Myocyte (in vitro differentiated cells): ENCODE measurements around the gene MXRA7. TPM values are rescaled to one million over a fixed set of nuclear protein-coding genes. Genes with fewer than 3 reads are reported as not detected.

Experiments used
- DNase-seq: peaks from one replicate; pipeline ENCODE4 v3.0.0-alpha.2; 2012; ENCODE audit warnings: low read depth
- total RNA-seq: library from RNA; depleted of rRNA; stranded (reverse); fragments of >200 nt; gene quantifications from 2 replicates; pipeline ENCODE4 v1.2.3, GENCODE V29; 2014

Gene MXRA7
- total RNA-seq, 1 donor from 2014 or later: 716 TPM

- peak; percentile 72 for DNase-seq
Observed at GRCh38 chr17:76697702-76698465, 12.9 kb downstream of the MXRA7 start.

DNA sequence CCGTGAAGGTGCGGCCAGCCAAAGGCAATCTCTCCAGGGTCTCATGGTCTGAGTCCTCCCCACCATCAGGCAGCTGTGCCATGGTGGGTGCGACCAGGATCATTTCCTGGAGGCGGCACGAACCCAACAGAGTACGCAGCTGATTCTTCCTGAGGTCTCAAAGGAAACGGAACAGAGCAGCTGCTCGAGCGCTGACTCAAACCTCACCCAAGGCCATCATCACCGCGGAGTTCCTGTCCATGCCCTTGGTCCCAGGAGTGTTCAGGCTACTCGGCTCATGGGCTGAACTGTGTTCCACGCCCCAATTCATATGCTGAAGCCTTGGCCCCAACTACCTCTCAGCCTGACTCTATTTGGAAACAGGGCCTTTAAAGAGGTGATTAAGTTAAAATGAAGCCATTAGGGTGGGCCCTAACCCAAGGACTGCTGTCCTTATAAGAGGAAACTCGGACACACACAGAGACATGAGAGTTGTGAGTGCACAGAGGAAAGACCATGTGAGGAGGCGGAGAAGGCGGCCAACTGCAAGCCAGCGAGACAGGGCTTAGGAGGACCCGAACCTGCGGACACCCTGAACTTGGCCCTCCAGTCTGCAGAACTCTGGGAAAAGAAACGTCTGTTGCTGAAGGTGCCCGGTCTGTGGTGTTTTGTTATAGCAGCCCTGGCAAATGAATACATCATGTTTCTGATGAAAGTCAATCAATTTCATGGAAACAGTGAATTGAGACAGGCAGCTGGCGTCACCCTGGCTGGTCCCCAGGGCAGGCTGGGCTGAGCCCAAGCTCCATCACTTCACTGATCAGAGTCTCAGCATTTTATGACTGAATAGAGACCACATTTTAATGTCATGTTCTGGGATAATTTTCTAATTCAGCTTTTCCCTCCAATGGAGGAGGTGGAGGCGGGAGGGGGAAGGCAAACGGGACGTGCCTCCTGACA, 13.7 kb downstream of the MXRA7 start:
- peak; percentile 99 for DNase-seq

DNA sequence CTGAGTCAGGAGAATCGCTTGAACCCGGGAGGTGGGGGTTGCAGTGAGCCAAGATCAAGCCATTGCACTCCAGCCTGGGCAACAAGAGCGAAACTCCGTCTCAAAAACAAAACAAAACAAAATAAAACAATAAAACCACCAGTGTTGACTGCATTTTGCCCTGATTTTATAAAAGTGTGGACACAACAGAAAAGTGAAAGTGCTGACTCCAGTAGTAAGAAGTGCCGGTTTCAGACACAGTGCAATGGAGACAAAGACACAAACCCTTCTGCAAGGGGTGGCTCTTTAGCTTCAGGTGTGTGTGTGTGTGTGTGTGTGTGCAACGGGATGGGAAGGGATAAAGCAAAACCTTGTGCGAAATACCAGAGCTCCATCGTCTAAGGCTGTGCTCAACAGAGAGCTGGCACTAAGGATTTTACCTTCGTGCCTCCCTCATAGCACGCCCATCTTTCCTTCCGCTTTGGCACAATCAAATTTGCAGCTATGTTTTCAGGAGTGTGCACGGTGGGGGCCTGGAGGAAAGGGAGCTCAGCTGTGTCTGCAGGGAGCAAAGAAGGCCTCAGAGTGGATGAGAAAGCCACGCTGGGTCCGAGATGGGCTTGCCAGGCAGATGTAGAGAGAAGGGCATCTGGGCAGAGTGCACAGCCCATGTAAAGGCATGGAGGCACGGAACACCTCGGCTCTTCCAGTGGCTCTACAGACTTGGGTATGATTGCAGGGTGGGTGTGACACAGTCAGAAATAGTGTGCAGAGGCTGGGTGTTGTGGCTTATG, 15.5 kb downstream of the MXRA7 start:
- DNase-seq: no peak

DNA sequence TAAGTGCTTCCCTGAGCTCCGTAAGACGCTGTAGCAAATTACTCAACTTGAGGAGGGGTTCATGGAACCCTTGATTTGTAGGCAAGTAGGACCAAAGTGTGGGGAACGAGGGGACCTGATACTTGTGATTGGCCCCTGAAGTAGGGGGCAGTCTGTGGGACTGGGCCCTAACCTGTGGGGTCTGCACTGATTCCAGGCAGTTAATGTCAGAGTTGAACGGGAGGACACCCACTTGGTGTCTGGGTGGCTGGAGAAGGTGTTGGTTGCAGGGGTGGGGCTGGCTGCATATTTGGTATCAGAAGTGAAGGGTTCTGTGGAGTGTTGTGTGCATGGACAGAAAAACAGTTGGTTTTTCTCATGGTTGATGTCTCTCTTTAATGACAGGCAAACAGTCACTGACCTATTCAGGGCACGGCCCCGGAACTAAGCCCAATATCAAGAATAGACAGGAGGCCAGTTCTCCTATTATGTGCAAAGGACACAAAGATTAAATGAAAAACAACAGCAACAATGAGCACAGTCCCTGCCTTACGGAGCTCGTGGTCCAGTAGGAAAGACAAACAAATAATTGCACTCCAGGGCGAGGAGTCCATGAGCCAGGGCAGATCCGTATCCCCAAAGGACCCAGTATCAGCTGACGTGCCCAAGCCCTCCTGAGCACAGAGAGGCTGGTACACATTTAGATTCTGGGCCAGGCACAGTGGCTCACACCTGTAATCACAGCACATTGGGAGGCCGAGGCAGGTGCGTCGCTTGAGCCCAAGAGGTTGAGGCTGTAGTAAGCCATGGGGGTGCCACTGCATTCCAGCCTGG, 19.2 kb downstream of the MXRA7 start:
- no peak for DNase-seq

- DNase-seq: no peak
Observed at GRCh38 chr17:76690596-76691280, 20.0 kb downstream of the MXRA7 start.

- no peak for DNase-seq
Observed at GRCh38 chr17:76689859-76690258, 20.9 kb downstream of the MXRA7 start.

DNA sequence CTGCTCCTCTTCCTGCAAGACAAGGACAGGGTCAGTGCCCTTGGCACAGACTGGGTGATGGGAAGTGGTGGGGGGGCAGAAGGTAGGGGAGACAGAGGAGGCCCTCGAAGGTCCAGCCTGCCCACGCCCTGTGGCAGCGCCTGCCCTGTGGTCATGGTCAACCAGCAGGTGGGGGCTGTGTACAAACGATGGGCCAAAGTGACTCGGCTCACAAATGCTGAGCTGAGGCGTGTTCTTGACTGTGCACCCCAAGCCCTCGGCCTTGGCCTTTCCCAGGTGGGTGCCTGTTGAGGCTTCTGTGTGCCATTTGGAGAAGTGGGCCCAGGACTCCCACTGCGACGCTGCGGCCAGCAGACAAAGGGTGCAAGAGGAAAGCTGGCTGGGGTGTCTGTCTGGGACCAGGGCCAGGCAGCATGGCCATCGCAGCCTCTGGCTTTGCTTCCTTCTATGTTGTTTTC, 22.6 kb downstream of the MXRA7 start:
- DNase-seq: peak; percentile 85

- no peak for DNase-seq
Observed at GRCh38 chr17:76687298-76688164, 23.2 kb downstream of the MXRA7 start.

DNA sequence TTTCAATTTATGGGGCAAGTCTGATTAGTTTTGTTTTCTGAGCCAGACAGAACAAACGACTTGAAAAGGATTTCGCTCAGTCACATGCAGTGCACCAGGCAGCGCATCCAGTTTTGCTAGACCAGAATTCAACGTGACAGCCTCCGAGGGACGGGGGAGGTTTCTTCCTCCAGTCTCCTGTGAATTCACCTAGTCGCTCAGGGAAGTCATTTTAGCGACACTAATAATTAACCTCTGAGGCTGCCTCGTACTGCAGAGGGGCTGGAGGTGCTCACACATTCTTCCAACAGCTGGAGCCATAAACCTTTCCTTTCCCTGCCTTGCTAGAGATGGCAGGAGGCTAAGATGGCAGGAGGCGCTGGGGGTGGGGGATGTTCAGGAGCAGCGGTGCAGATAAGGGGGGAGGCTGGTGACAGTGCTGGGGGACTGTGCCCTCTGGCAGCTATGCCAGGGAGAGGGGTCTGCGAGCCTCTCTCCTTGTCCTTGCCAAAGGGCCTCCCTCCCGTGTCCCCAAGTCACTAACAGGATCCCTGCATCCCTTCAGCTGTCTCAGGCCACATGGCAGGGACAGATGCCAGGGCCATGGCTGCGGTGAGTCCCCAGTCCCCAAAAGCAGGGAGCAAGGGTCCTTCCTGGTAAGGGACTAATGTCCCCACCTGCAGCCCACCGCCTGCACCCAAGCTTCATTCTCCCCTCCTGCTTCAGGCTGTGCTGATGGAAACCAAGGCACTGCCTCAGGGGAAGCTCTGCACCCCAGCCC, 24.0 kb downstream of the MXRA7 start:
- DNase-seq: no peak

DNA sequence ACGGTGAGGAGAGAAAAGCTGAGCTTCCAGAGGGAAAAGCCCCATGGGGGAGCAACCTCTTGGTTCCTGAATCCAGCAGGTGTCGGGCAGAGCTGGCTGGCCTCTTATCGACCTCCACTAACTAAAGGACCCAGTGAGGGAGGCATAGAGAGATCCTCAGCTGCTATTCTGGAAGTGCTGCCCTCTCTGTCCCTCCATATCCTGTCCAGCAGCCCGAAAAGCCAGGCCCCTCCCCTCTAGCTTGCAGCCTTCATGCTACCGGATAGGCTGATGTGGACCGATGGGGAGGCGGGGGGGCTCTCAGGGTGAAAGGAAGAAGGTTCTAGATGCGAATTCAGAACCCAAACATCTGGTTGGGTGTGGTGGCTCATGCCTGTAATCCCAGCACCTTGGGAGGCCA, 24.9 kb downstream of the MXRA7 start:
- no peak for DNase-seq

DNA sequence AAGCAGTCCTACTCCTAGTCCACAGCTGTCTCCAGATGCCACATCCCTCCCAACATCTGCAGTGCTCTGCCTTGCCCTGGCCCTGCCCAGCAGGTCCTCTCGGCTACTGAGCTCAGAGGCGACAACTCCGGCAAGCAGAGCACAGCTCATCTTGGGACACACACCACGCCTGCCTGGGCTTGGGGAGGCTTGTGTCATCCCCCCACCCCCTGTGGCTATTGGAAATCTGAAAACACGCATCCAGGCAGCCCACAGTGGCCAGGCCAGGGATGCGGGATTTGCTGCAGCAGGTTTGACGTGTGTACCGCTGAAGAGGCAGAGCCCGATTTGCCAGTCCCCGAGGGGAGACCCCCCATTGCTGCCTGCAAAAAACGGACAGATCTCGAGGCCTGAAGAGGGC, 25.4 kb downstream of the MXRA7 start:
- no peak for DNase-seq

GRCh38 chr17:76684756-76685155, 26.0 kb downstream of the MXRA7 start:
- DNase-seq: no peak

DNA sequence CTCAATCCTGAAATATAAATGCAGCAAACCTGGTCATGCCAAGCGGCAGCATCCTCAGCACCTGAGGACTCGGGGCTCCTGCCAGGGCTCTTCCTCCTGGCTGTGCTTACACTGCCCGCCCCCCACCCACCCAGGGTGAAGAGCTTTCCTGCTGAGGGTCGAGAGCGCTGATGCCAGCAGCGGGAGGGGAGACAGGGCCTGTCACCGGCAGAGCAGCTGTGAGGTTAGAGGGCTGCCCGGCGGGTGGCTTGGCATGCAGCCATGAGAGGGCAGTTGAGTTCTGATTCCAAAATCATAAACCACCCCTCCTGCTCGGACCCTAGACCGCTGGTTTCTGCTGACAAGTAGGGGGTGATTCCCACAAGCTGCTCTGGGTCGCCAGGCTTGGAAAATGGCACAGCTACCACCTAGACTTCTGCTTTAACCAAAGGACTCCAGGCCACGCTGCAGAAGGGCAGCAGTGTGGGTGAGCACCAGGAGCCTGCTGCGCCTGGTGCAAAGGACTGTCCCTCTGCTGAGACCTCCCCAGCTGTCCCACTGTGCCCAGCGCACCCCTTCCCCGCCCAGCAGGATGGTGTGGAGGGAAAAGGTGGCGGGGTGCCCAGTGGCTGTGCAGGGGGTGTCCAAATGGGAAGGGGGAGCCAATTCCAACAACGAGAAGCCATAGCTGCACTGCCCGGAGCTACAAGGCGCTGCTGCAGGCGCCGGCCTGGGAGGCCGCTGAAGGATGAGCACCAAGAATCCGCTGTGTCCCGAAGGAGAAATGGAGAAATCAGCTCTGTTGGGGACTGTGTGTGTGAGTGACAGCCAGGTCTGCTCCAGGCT, 26.6 kb downstream of the MXRA7 start:
- peak; percentile 83 for DNase-seq

DNA sequence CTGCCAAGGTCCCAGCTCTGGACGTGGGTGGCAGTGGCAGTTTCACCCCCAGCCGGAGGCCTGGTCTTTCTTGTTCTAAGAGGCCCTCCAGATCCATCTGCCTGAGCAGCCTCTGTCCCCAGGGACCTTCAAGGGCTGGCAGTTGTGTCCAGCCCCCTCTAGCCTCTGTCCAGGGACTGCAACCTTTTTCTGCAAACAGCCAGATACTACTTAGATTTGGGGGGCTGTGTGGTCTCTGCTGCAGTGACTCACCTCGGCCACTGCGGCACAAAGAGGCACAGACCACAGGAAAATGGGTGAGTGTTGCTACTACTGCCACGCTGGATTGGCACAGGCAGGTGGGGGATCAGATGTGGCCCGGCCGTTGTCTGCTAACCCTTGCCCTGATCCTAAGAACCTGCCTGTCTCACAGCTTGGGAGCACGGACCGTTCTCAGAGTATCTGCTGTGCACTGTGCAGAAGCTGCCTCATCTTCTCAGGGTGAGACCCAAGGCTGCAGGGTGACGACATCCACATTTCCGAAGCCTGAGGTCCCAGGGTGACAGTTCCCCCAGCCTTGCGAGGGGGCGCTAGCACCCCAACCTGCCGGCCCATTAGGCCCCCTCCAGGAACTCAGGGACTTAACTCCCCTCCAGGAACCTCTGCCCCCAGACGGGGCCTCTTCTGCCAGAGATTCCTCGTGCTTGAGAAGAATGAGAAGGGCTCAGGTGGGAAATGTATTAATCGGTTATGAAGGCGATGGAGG, 27.6 kb downstream of the MXRA7 start:
- DNase-seq: peak; percentile 89

- peak; percentile 99 for DNase-seq
Observed at GRCh38 chr17:76682296-76682695, 28.5 kb downstream of the MXRA7 start.
